ENCODE results near the gene FILIP1L. TPM values are rescaled to one million over a fixed set of nuclear protein-coding genes. Genes with fewer than 3 reads are reported as not detected.

FILIP1L gene
- total and polyA plus RNA-seq, 2 of the 4 experiments (the other 2 are of a cell fraction): 11.5 to 19.9 TPM

GRCh38 chr3:99910752-99911290 is 203.5 kb downstream of the FILIP1L start:
- H2AK5ac ChIP-seq (ENCODE audit: low read depth, low read length): no peak overlapping the region
- no peak overlapping the region for H3K4me3 ChIP-seq (ENCODE audit: insufficient read depth, low read depth, low read length)
- H3K4me1 ChIP-seq (ENCODE audit: control insufficient read depth, insufficient read depth, low read length): peaks cover 3% of the 10 kb centered on the region; the same call in 1 of the 2 replicates
- H3K27ac ChIP-seq (ENCODE audit: insufficient read depth, low read length): no peak overlapping the region
- H3K27me3 ChIP-seq (ENCODE audit: control insufficient read depth, insufficient read depth, low read length): no peaks in the 10 kb centered on the region
- no peak overlapping the region for H3K4me2 ChIP-seq (ENCODE audit: low read depth, low read length)
- POLR2A ChIA-PET (ENCODE audit: unreplicated experiment): no interaction called here
- intact Hi-C loops (cut with micrococcal nuclease): no loop called here
- no peak overlapping the region for H2AFZ ChIP-seq (replicated peaks; ENCODE audit: low read length, poor library complexity)
- H2AK9ac ChIP-seq (replicated peaks; ENCODE audit: low read depth, low read length, poor library complexity): no peak overlapping the region
- H3K9ac ChIP-seq (ENCODE audit: low read depth, low read length): no peak overlapping the region
- H3K36me3 ChIP-seq (ENCODE audit: control insufficient read depth, insufficient read depth, low read length): no peaks in the 10 kb centered on the region
- H3K79me1 ChIP-seq (ENCODE audit: low read depth in 1 of 2, low read length in 2 of 2): peaks cover 0 to 5% of the 10 kb centered on the region in 2 experiments; a peak in 1 of 4 replicates
- ATAC-seq (ENCODE audit: low read depth): no peak
- no peak overlapping the region for H3K23ac ChIP-seq (ENCODE audit: low read depth, low read length)
- H2BK20ac ChIP-seq (ENCODE audit: low read depth, low read length): no peak overlapping the region
- dilution Hi-C loops (cut with HindIII; ENCODE audit: low sequenced_read_pairs, unreplicated experiment): no loop called here
- no peaks in the 10 kb centered on the region for H4K20me1 ChIP-seq (ENCODE audit: insufficient read depth, low read length)
- no TSS peak for BruUV-seq (replicated peaks)
- no peak for DNase-seq
- H4K8ac ChIP-seq (ENCODE audit: low read depth in 2 of 2, low read length in 2 of 2): no peak overlapping the region
- CTCF ChIA-PET: no interaction called here
- WGBS, 2 experiments (ENCODE audit: extremely low coverage in 2 of 2, insufficient read length in 1 of 2): no CpG with 5 or more reads among the region's 4 CpGs
- no peaks in the 10 kb centered on the region for H3K9me3 ChIP-seq (ENCODE audit: control insufficient read depth, insufficient read depth, low read length)
- H3K9me1 ChIP-seq (ENCODE audit: insufficient read depth, low read length): no peaks in the 10 kb centered on the region
- no peak overlapping the region for H3K14ac ChIP-seq (replicated peaks; ENCODE audit: low read depth, low read length)
- no peak overlapping the region for H2BK5ac ChIP-seq (ENCODE audit: low read depth, low read length, poor library complexity, severe bottlenecking)
- in situ Hi-C loops (cut with MboI; ENCODE audit: low sequenced_read_pairs): no loop called here
- TF ChIP-seq BHLHE40 (IDR thresholded peaks at IDR 0.05; ENCODE audit: low read depth, low read length): no peak
- TF ChIP-seq MAZ (IDR thresholded peaks at IDR 0.05; ENCODE audit: borderline replicate concordance, low read depth, low read length): no peak
- TF ChIP-seq CHD1 (IDR thresholded peaks at IDR 0.05; ENCODE audit: low read depth, low read length): no peak
- no peak for TF ChIP-seq POLR2A (IDR thresholded peaks at IDR 0.05; ENCODE audit: low read depth, low read length)
- no peak for TF ChIP-seq FOS (IDR thresholded peaks at IDR 0.05; ENCODE audit: low read depth, low read length)
- no peak for TF ChIP-seq SMC3 (IDR thresholded peaks at IDR 0.05; ENCODE audit: low read depth, low read length)
- no peak for TF ChIP-seq RAD21 (IDR thresholded peaks at IDR 0.05; ENCODE audit: low read length)
- no peak for TF ChIP-seq RCOR1 (IDR thresholded peaks at IDR 0.05; ENCODE audit: insufficient replicate concordance, low read length)
- TF ChIP-seq RFX5 (IDR thresholded peaks at IDR 0.05; ENCODE audit: low read depth, low read length): no peak
- no peak for TF ChIP-seq ELK1 (IDR thresholded peaks at IDR 0.05; ENCODE audit: borderline replicate concordance, low read depth, low read length)
- no peak for TF ChIP-seq USF2 (IDR thresholded peaks at IDR 0.05; ENCODE audit: low read depth, low read length)
- peak overlapping the region; percentile 29; the same call in 1 of the 2 replicates for H2BK120ac ChIP-seq (ENCODE audit: low read depth, low read length)
- no peak overlapping the region; the same call in 1 of the 2 replicates for H4K5ac ChIP-seq (ENCODE audit: low read depth, low read length)
- H4K91ac ChIP-seq (ENCODE audit: insufficient read depth, low read depth, low read length): no peak overlapping the region
- H3K18ac ChIP-seq (ENCODE audit: low read depth, low read length): peak overlapping the region; percentile 47; the same call in 1 of the 2 replicates
- no peak overlapping the region for H3K4ac ChIP-seq (ENCODE audit: low read depth, low read length)
- no peak overlapping the region for H3K56ac ChIP-seq (ENCODE audit: extremely low read depth, insufficient read depth, low read length)
- no peak overlapping the region for H2BK15ac ChIP-seq (ENCODE audit: low read depth, low read length)

All from IMR-90 (cell line).